H1 (cell line): ENCODE results near the gene AKT1S1. TPM values are rescaled to one million over a fixed set of nuclear protein-coding genes. Genes with fewer than 3 reads are reported as not detected.

Experiments
- CTCF ChIA-PET: fragments of 300-600 bp; sonication (Branson Sonifier 250); formaldehyde crosslinking; loops from one replicate; lab custom pipeline; 2021; ENCODE audit not compliant: partially characterized antibody; lab: Charles Lee
- POLR2A ChIA-PET: fragments of 300-600 bp; sonication (Branson Sonifier 250); formaldehyde crosslinking; loops from one replicate; lab custom pipeline; 2021; ENCODE audit warnings: inconsistent platforms; ENCODE audit not compliant: partially characterized antibody; lab: Charles Lee
- DNase-seq, 2 experiments: peaks; one replicate each; pipeline versions ENCODE4 v3.0.0 to v3.0.0-alpha.2; 2010 to 2022; ENCODE audit warnings: low spot score in 2 of 2, low read depth in 1 of 2, mixed read lengths in 1 of 2
- FAIRE-seq: peaks from 2 replicates; lab custom pipeline; 2011; peaks lifted over from hg19 to GRCh38; lab: Jason Lieb, UNC
- H2AFZ ChIP-seq: 2 replicates; pipeline ENCODE4 v1.8.1; 2012; ENCODE audit warnings: low read length, inconsistent platforms
- H2AK5ac ChIP-seq: 2 replicates; pipeline ENCODE4 v1.6.1; 2013; ENCODE audit warnings: low read depth, low read length
- H2BK120ac ChIP-seq: replicated peaks from 2 replicates; pipeline ENCODE3; 2013; ENCODE audit warnings: low read depth, low read length, inconsistent platforms
- H2BK12ac ChIP-seq: 2 replicates; pipeline ENCODE4 v1.6.1; 2013; ENCODE audit warnings: low read depth, low read length
- H2BK15ac ChIP-seq: 2 replicates; pipeline ENCODE4 v1.6.1; 2013; ENCODE audit warnings: low read length
- H2BK20ac ChIP-seq: 2 replicates; pipeline ENCODE4 v1.6.1; 2013; ENCODE audit warnings: low read length
- H2BK5ac ChIP-seq: 2 replicates; pipeline ENCODE4 v1.6.1; 2013; ENCODE audit warnings: low read depth, low read length
- H3K14ac ChIP-seq: 2 replicates; pipeline ENCODE4 v1.6.1; 2013; ENCODE audit warnings: inconsistent platforms; ENCODE audit not compliant: insufficient read length
- H3K18ac ChIP-seq: 2 replicates; pipeline ENCODE4 v1.6.1; 2013; ENCODE audit warnings: low read length; ENCODE audit errors: extremely low read depth
- H3K23ac ChIP-seq: 2 replicates; pipeline ENCODE4 v1.6.1; 2013; ENCODE audit warnings: inconsistent platforms; ENCODE audit not compliant: insufficient read length
- H3K23me2 ChIP-seq: 2 replicates; pipeline ENCODE4 v1.6.1; 2013; ENCODE audit warnings: low read depth, low read length
- H3K27ac ChIP-seq: 2 replicates; pipeline ENCODE4 v1.6.1; 2011; ENCODE audit warnings: low read depth, low read length, inconsistent platforms
- H3K27me3 ChIP-seq, 4 experiments: replicated peaks in 1 of 4; 1 replicate in 1 of 4; 2 replicates in 3 of 4; pipeline versions ENCODE4 v1.6.1 to v1.8.1; 2011 to 2013; ENCODE audit warnings: low read length in 3 of 4, mild to moderate bottlenecking in 3 of 4, inconsistent platforms in 2 of 4, mixed read lengths in 2 of 4, moderate library complexity in 1 of 4; ENCODE audit not compliant: control insufficient read depth in 3 of 4, insufficient read depth in 3 of 4; ENCODE audit errors: extremely low read depth in 1 of 4
- H3K36me3 ChIP-seq, 4 experiments: 2 replicates each; pipeline versions ENCODE4 v1.6.1 to v1.8.1; 2011 to 2013; ENCODE audit warnings: mild to moderate bottlenecking in 4 of 4, low read length in 3 of 4, moderate library complexity in 2 of 4, control low read depth in 1 of 4, inconsistent platforms in 1 of 4; ENCODE audit not compliant: insufficient read depth in 4 of 4, control insufficient read depth in 2 of 4
- H3K4ac ChIP-seq: replicated peaks from 2 replicates; pipeline ENCODE3; 2013; ENCODE audit warnings: low read length, low read depth, mixed read lengths, inconsistent platforms; ENCODE audit not compliant: insufficient read length
- H3K4me1 ChIP-seq, 4 experiments: replicated peaks in 1 of 4; 1 replicate in 1 of 4; 2 replicates in 3 of 4; pipeline versions ENCODE4 v1.6.1 to v1.8.1; 2011 to 2013; ENCODE audit warnings: low read length in 3 of 4, inconsistent platforms in 2 of 4, mixed read lengths in 1 of 4; ENCODE audit not compliant: insufficient read depth in 4 of 4, control insufficient read depth in 3 of 4
- H3K4me2 ChIP-seq, 2 experiments: 2 replicates each; pipeline versions ENCODE4 v1.6.1 to v1.8.1; 2011 to 2013; ENCODE audit warnings: low read depth in 2 of 2, low read length in 2 of 2, control low read depth in 1 of 2, inconsistent platforms in 1 of 2, mild to moderate bottlenecking in 1 of 2; ENCODE audit not compliant: insufficient read depth in 1 of 2
- H3K4me3 ChIP-seq, 4 experiments: fragments of 200-600, 300-600 bp in 1 of 4; sonication (generic), shearing (Covaris generic), sonication (Bioruptor Twin) in 1 of 4; 2 replicates each; pipeline versions ENCODE4 v1.5.1 to v1.8.1; 2011 to 2016; ENCODE audit warnings: low read length in 4 of 4, low read depth in 3 of 4, control low read depth in 2 of 4, inconsistent platforms in 2 of 4, mild to moderate bottlenecking in 2 of 4, mixed read lengths in 1 of 4, moderate library complexity in 1 of 4; ENCODE audit not compliant: insufficient read depth in 2 of 4; ENCODE audit errors: extremely low read depth in 1 of 4
- H3K56ac ChIP-seq: replicated peaks from 2 replicates; pipeline ENCODE3; 2013; ENCODE audit warnings: low read depth, mild to moderate bottlenecking, mixed read lengths, low read length, inconsistent platforms; ENCODE audit not compliant: insufficient read length
- H3K79me1 ChIP-seq: 2 replicates; pipeline ENCODE4 v1.6.1; 2013; ENCODE audit warnings: low read depth, low read length, control low read depth
- H3K79me2 ChIP-seq, 2 experiments: 2 replicates each; pipeline versions ENCODE4 v1.6.1 to v1.8.1; 2012 to 2013; ENCODE audit warnings: low read length in 2 of 2, mild to moderate bottlenecking in 2 of 2, inconsistent platforms in 1 of 2; ENCODE audit not compliant: insufficient read depth in 2 of 2, control insufficient read depth in 1 of 2
- H3K9ac ChIP-seq, 4 experiments: replicated peaks in 1 of 4; 1 replicate in 1 of 4; 2 replicates in 3 of 4; pipeline versions ENCODE4 v1.6.1 to v1.8.1; 2011 to 2013; ENCODE audit warnings: low read depth in 3 of 4, low read length in 3 of 4, control low read depth in 2 of 4, mild to moderate bottlenecking in 2 of 4, moderate library complexity in 2 of 4, inconsistent platforms in 1 of 4; ENCODE audit errors: extremely low read depth in 1 of 4
- H3K9me3 ChIP-seq, 2 experiments: 2 replicates each; pipeline versions ENCODE4 v1.6.1 to v1.8.1; 2012 to 2013; ENCODE audit warnings: mild to moderate bottlenecking in 2 of 2, moderate library complexity in 2 of 2, control low read depth in 1 of 2, inconsistent platforms in 1 of 2, low read depth in 1 of 2, low read length in 1 of 2, mixed read lengths in 1 of 2; ENCODE audit not compliant: insufficient read depth in 2 of 2
- H4K20me1 ChIP-seq, 2 experiments: replicated peaks in 1 of 2; 2 replicates each; pipeline versions ENCODE3 to v1.8.1; 2011 to 2013; ENCODE audit warnings: inconsistent platforms in 2 of 2, low read length in 2 of 2, mild to moderate bottlenecking in 1 of 2; ENCODE audit not compliant: insufficient read depth in 2 of 2, control insufficient read depth in 1 of 2
- H4K5ac ChIP-seq: 2 replicates; pipeline ENCODE4 v1.6.1; 2013; ENCODE audit warnings: low read length, low read depth, mixed read lengths, inconsistent platforms; ENCODE audit not compliant: insufficient read length
- H4K8ac ChIP-seq: 2 replicates; pipeline ENCODE4 v1.8.0; 2013; ENCODE audit warnings: mild to moderate bottlenecking, moderate library complexity, low read length, inconsistent platforms; ENCODE audit not compliant: insufficient read depth; ENCODE audit errors: extremely low read depth
- H4K91ac ChIP-seq: replicated peaks from 2 replicates; pipeline ENCODE3; 2013; ENCODE audit warnings: low read length, mixed read lengths, inconsistent platforms; ENCODE audit not compliant: insufficient read length
- MAX ChIP-seq: IDR thresholded peaks from 2 replicates; pipeline ENCODE4 v1.6.1; 2012; ENCODE audit warnings: inconsistent platforms
- POLR2AphosphoS5 ChIP-seq: IDR thresholded peaks from 2 replicates; pipeline ENCODE4 v1.6.1; 2011; ENCODE audit warnings: low read depth, low read length
- WGBS, 2 experiments: shearing (Covaris generic) in 1 of 2; methylation state at CpG; one replicate each; pipeline versions ENCODE4 v1.1.6 to v1.1.7; 2013 to 2015; ENCODE audit warnings: low lambda C conversion rate in 2 of 2, mixed read lengths in 2 of 2, inconsistent platforms in 1 of 2, low coverage in 1 of 2, missing lambda C conversion rate in 1 of 2; ENCODE audit not compliant: insufficient replicate concordance in 2 of 2, insufficient coverage in 1 of 2, insufficient read length in 1 of 2; ENCODE audit errors: extremely low coverage in 1 of 2, missing lambda C conversion rate in 1 of 2; 5-methylcytosine and 5-hydroxymethylcytosine counted together
- polyA plus RNA-seq, 7 experiments: library from polyadenylated mRNA; depleted of rRNA in 3 of 7; stranded (reverse) in 5 of 7; unstranded in 2 of 7; fragments of >200 nt in 5 of 7; fragments of 200-250 nt in 2 of 7; gene quantifications; 1 replicate in 5 of 7; 2 replicates in 1 of 7; 4 replicates in 1 of 7; pipeline versions ENCODE4 v1.2.1 to v1.2.3, GENCODE V29; 2011 to 2013; ENCODE audit warnings: missing spikeins in 2 of 7, mixed read lengths in 2 of 7
- total RNA-seq: library from RNA; stranded (reverse); fragmentation: NEBNext Ultra II Directional; extraction: Animal tissue kit (Norgen Biotek cat#: 25700); gene quantifications from 2 replicates; pipeline ENCODE4 v1.2.1, GENCODE V29; 2021

Gene AKT1S1
- total and polyA plus RNA-seq, 2 of the 8 experiments (the other 6 are each of a cell fraction or from before 2014, with no cell fraction given): 40.7 to 45.9 TPM

- H3K27ac ChIP-seq: no peak overlapping the region
- H2AK5ac ChIP-seq: no peak overlapping the region
- H3K4ac ChIP-seq: no peak overlapping the region
- no peak overlapping the region for H2BK5ac ChIP-seq
- no peak overlapping the region for H3K14ac ChIP-seq
- H3K23me2 ChIP-seq: peaks cover 10% of the 10 kb centered on the region; the same call in 1 of the 2 replicates
- FAIRE-seq (no peak), DNase-seq (no peak)
- H3K36me3 ChIP-seq: peaks cover 9 to 40% (median 21%) of the 10 kb centered on the region in 4 experiments; a peak in 6 of 8 replicates
- no peak overlapping the region for H2BK12ac ChIP-seq
- CTCF ChIA-PET: interaction anchor here (0.7 to 3.0 kb wide), 2 partner anchors 11 to 52 kb away, joined by 3 to 13 read pairs; no protein-coding TSS in a partner anchor
- no peak overlapping the region for H4K5ac ChIP-seq
- 87% methylated on average over 14 of the region's 14 CpGs; no CpG with 5 or more reads in 1 of the 2 experiments for WGBS, 2 experiments
- H3K27me3 ChIP-seq: no peaks in the 10 kb centered on the region; a peak in 1 of 7 replicates
- peak overlapping the region; percentile 62 to 88 (median 80); a peak in 7 of 8 replicates for H3K4me3 ChIP-seq
- peaks cover 17 to 28% of the 10 kb centered on the region in 2 experiments for H3K79me2 ChIP-seq
- no peak overlapping the region for H3K23ac ChIP-seq
- no peak overlapping the region for H2BK20ac ChIP-seq
- POLR2A ChIA-PET: interaction anchor here (1.2 to 12.4 kb wide), 7 partner anchors 14 to 77 kb away, joined by 3 to 247 read pairs (median 9); partner anchors contain the start of genes AKT1S1, FUZ, NUP62 and PNKP
- TF ChIP-seq POLR2AphosphoS5 (0 out of 2 replicates have a peak, but pooled peaks have one; percentile 29), MAX (no peak)
- H3K9ac ChIP-seq: no peak overlapping the region
- H3K9me3 ChIP-seq: no peaks in the 10 kb centered on the region
- H4K8ac ChIP-seq: no peak overlapping the region
- peak overlapping the region; percentile 84 to 98 for H3K4me2 ChIP-seq
- peaks cover 18% of the 10 kb centered on the region for H3K79me1 ChIP-seq
- peaks cover 3 to 9% (median 6%) of the 10 kb centered on the region in 4 experiments for H3K4me1 ChIP-seq
- H2BK120ac ChIP-seq: no peak overlapping the region
- H3K56ac ChIP-seq: no peak overlapping the region
- H2AFZ ChIP-seq: no peak overlapping the region
- peaks cover 37 to 45% of the 10 kb centered on the region in 2 experiments for H4K20me1 ChIP-seq
- no peak overlapping the region for H2BK15ac ChIP-seq
- no peak overlapping the region for H3K18ac ChIP-seq
- H4K91ac ChIP-seq: no peak overlapping the region
Observed at GRCh38 chr19:49852631-49853126, 24.5 kb downstream of the AKT1S1 start.
